Heart left ventricle (tissue), 13 donors: Measurements from ENCODE around the gene PTTG1IP.

Experiments used
- POLR2A ChIP-seq, 2 donors: fragments of 450-650 bp; IDR thresholded peaks; one replicate each; pipeline ENCODE4 v1.6.1; 2017; ENCODE audit warnings: antibody characterized with exemption in 2 of 2, mild to moderate bottlenecking in 2 of 2, moderate library complexity in 2 of 2
- TF ChIP-seq, protein P1 (sequence below), 12 donors: fragments of 200-600 bp; sonication (generic) in 4 of 12; IDR thresholded peaks; one replicate each; pipeline versions ENCODE4 v1.5.0 to v1.8.0; 2018 to 2022; ENCODE audit warnings: antibody characterized with exemption in 12 of 12, mild to moderate bottlenecking in 5 of 12
- donor health status: ischemic (EF 13 %, LVEDD 7.1; RV severe dilation, severe dysfunction).
- donor health status: DM: no; HTN: yes; CAD: no.
- donor health status: DM: no; HTN: no; CAD: no.
- donor health status: ischemic (EF 25% LVEDD 6.9; RV normal size, moderate dysfunction).
- donor health status: ischemic (EF 25% LVEDD 5.7; RV mildly dilated, moderate dysfunction).
- donor health status: ischemic (EF 35%, LVEDD 5.7; RV mildly dilated, moderate dysfunction).
- donor health status: nonischemic (EF 11% LVEDD 7.7; RV severe dilation, severe dysfunction).
- donor health status: DM: yes; HTN: yes; CAD: no.
- donor health status: PGD.
- donor health status: ischemic (EF 29% LVEDD 5.4; RV normal size, mild dysfunction).
- donor health status: nonischemic (EF 23%, LVEDD 6.1; RV moderate dilation, normal function).

DNA sequence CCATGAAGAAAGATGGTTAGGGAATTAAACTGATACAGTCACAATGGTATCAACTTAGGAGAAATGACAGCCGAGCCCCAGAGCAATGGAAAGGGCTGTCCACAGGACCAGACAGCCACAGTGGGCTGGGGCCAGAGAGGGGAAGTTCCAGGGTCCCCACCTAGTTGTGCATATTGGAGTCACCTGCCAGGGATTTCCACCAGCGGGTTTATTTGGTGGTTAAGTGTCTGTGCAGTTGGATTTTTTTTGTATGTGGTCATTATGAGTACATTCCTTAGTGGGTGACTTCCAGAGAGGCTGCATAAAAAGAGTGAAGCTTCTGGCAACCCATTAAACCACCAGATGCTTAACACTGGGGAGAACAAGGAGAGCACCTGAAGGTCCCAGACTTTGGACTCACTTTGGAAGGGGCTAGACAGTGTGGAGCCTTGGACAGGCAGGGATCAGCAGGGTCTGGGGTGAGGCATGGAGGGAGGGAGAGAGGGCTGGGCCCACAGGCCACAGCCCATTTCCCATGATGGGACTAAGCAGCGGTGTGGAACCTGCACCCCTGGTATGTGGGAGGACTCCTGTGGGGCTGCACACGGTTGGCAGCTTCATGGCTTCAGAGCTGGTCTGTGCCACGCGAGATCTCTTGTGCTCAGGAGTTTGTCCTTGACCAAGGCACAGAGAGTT lies 7.8 kb upstream of the PTTG1IP start:
- TF ChIP-seq, protein P1, sequence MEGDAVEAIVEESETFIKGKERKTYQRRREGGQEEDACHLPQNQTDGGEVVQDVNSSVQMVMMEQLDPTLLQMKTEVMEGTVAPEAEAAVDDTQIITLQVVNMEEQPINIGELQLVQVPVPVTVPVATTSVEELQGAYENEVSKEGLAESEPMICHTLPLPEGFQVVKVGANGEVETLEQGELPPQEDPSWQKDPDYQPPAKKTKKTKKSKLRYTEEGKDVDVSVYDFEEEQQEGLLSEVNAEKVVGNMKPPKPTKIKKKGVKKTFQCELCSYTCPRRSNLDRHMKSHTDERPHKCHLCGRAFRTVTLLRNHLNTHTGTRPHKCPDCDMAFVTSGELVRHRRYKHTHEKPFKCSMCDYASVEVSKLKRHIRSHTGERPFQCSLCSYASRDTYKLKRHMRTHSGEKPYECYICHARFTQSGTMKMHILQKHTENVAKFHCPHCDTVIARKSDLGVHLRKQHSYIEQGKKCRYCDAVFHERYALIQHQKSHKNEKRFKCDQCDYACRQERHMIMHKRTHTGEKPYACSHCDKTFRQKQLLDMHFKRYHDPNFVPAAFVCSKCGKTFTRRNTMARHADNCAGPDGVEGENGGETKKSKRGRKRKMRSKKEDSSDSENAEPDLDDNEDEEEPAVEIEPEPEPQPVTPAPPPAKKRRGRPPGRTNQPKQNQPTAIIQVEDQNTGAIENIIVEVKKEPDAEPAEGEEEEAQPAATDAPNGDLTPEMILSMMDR (IDR thresholded peaks at IDR 0.05), result no peak
- TF ChIP-seq POLR2A (IDR thresholded peaks at IDR 0.05), result no peak
